HEK293 (cell line): ENCODE results near the gene TRAF2.

ENCODE experiments used
- CTCF ChIA-PET: fragments of 350-600 bp; formaldehyde crosslinking; extraction: SDS; loops from one replicate; lab custom pipeline; 2021; ENCODE audit warnings: antibody characterized with exemption; lab: Yijun Ruan, JAX
- POLR2A ChIA-PET: fragments of 300-600 bp; formaldehyde crosslinking; extraction: SDS; loops from one replicate; lab custom pipeline; 2020; ENCODE audit warnings: antibody characterized with exemption, inconsistent platforms; lab: Yijun Ruan, JAX
- H3K27ac ChIP-seq: fragments of 200-500 bp; sonication (Bioruptor generic); 2 replicates; pipeline ENCODE4 v1.5.1; 2014; ENCODE audit warnings: low read depth, low read length, control low read depth, inconsistent platforms; ENCODE audit errors: extremely low read depth
- H3K36me3 ChIP-seq, 2 experiments: fragments of 200-500 bp in 1 of 2; sonication (Bioruptor generic) in 1 of 2; 1 replicate in 1 of 2; 2 replicates in 1 of 2; pipeline ENCODE4 v1.5.1; 2014 to 2017; ENCODE audit warnings: inconsistent platforms in 2 of 2, low read length in 2 of 2; ENCODE audit not compliant: control insufficient read depth in 2 of 2, insufficient read depth in 1 of 2
- H3K4me1 ChIP-seq: fragments of 200-500 bp; sonication (Bioruptor generic); 2 replicates; pipeline ENCODE4 v1.5.1; 2014; ENCODE audit warnings: mild to moderate bottlenecking, low read length, inconsistent platforms; ENCODE audit not compliant: control insufficient read depth, insufficient read depth
- H3K4me3 ChIP-seq: 2 replicates; pipeline ENCODE4 v1.5.1; 2011; ENCODE audit warnings: low read depth, mild to moderate bottlenecking, control low read depth, low read length, moderate library complexity
- H3K9me3 ChIP-seq: fragments of 200-500 bp; sonication (Bioruptor generic); 2 replicates; pipeline ENCODE4 v1.5.1; 2014; ENCODE audit warnings: low read depth, low read length, inconsistent platforms; ENCODE audit not compliant: control insufficient read depth, insufficient read depth
- EGR2 ChIP-seq: fragments of 450-650 bp; formaldehyde crosslinking; IDR thresholded peaks from 2 replicates; pipeline ENCODE4 v1.5.1; 2016; ENCODE audit warnings: low read depth, missing biosample characterization, missing genetic modification characterization
- GLIS1 ChIP-seq: fragments of 450-650 bp; formaldehyde crosslinking; IDR thresholded peaks from 2 replicates; pipeline ENCODE4 v1.5.1; 2016; ENCODE audit warnings: missing biosample characterization, missing genetic modification characterization
- GLIS2 ChIP-seq: fragments of 450-650 bp; formaldehyde crosslinking; IDR thresholded peaks from 2 replicates; pipeline ENCODE4 v1.5.1; 2016; ENCODE audit warnings: missing biosample characterization, missing genetic modification characterization
- PATZ1 ChIP-seq: fragments of 450-650 bp; formaldehyde crosslinking; IDR thresholded peaks from 2 replicates; pipeline ENCODE4 v1.5.1; 2016; ENCODE audit warnings: missing biosample characterization, missing genetic modification characterization
- ZFHX2 ChIP-seq: fragments of 450-650 bp; formaldehyde crosslinking; conservative IDR thresholded peaks from 2 replicates; pipeline ENCODE4 v1.5.1; 2016; ENCODE audit warnings: missing biosample characterization, missing genetic modification characterization
- ZIC2 ChIP-seq: fragments of 450-650 bp; formaldehyde crosslinking; IDR thresholded peaks from 2 replicates; pipeline ENCODE4 v1.5.1; 2016; ENCODE audit warnings: missing biosample characterization, missing genetic modification characterization
- ZNF112 ChIP-seq: fragments of 450-650 bp; formaldehyde crosslinking; IDR thresholded peaks from 2 replicates; pipeline ENCODE4 v1.5.0; 2017; ENCODE audit warnings: missing biosample characterization, missing genetic modification characterization
- ZNF202 ChIP-seq: fragments of 450-650 bp; formaldehyde crosslinking; IDR thresholded peaks from 2 replicates; pipeline ENCODE4 v1.5.1; 2016; ENCODE audit warnings: missing biosample characterization, missing genetic modification characterization, borderline replicate concordance
- ZNF23 ChIP-seq: fragments of 450-650 bp; formaldehyde crosslinking; IDR thresholded peaks from 2 replicates; pipeline ENCODE4 v1.5.1; 2016; ENCODE audit warnings: missing biosample characterization, missing genetic modification characterization, borderline replicate concordance
- ZNF433 ChIP-seq: fragments of 450-650 bp; formaldehyde crosslinking; IDR thresholded peaks from 2 replicates; pipeline ENCODE4 v1.5.1; 2016; ENCODE audit warnings: missing biosample characterization, missing genetic modification characterization, low read depth
- ZNF555 ChIP-seq: fragments of 450-650 bp; formaldehyde crosslinking; conservative IDR thresholded peaks from 2 replicates; pipeline ENCODE4 v1.5.1; 2017; ENCODE audit warnings: missing biosample characterization, mild to moderate bottlenecking, missing genetic modification characterization, inconsistent platforms
- ZSCAN5A ChIP-seq: fragments of 450-650 bp; formaldehyde crosslinking; IDR thresholded peaks from 2 replicates; pipeline ENCODE4 v1.5.1; 2016; ENCODE audit warnings: missing biosample characterization, missing genetic modification characterization
- TF ChIP-seq, protein P1 (sequence below): fragments of 450-650 bp; formaldehyde crosslinking; IDR thresholded peaks from 2 replicates; pipeline ENCODE4 v1.5.1; 2016; ENCODE audit warnings: missing biosample characterization, missing genetic modification characterization
- TF ChIP-seq, protein P2 (sequence below): fragments of 450-650 bp; formaldehyde crosslinking; IDR thresholded peaks from 2 replicates; pipeline ENCODE4 v1.5.1; 2016; ENCODE audit warnings: missing biosample characterization, missing genetic modification characterization

The TRAF2 gene

DNA sequence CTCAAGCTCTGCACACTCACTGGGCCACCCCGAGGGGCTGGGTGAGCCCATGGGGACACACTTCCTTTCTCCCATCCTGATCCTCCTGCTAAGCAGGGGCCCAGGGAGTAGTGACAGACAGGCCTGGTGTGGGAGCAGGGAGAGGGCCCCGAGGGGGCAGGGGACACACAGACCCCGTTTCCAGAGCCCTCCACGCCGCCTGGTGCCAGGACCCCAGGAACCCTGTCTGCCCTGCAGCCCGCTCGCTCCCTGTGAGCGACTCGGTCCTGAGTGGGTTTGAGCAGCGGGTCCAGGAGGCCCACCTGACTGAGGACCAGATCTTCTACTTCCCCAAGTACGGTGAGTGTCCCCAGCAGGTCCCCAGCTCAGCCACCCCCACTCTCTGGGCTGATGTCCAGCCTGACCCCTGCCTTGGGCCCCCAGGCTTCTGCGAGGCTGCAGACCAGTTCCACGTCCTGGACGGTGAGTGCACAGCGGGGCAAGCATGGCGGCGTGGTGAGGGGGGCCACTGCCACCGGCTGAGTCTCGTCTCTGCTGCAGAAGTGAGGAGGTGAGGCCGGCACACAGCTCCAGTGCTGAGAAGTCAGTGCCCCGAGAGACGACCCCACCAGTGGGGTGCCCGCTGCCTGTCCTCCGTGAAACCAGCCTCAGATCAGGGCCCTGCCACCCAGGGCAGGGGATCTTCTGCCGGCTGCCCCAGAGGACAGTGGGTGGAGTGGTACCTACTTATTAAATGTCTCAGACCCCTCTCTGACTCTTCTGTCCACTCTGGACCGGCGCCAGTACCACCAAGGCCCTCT is 60.1 kb downstream of the TRAF2 start (continued):
- TF ChIP-seq ZSCAN5A (tag by site-specific recombination) (no peak), ZNF112 (tag by site-specific recombination) (no peak), PATZ1 (no peak), ZNF555 (tag by site-specific recombination) (no peak)

- ChIA-PET POLR2A (interaction anchor here (0.8 to 4.9 kb wide), 11 partner anchors 29 to 147 kb away, joined by 3 to 24 read pairs (median 4); partner anchors contain the start of genes MAN1B1, PAXX and PTGDS), CTCF (interaction anchor here (0.6 to 5.7 kb wide), 28 partner anchors 15 to 509 kb away, joined by 3 to 119 read pairs (median 6); partner anchors contain the start of genes CLIC3, NPDC1 and PAXX)
- TF ChIP-seq, protein P1, sequence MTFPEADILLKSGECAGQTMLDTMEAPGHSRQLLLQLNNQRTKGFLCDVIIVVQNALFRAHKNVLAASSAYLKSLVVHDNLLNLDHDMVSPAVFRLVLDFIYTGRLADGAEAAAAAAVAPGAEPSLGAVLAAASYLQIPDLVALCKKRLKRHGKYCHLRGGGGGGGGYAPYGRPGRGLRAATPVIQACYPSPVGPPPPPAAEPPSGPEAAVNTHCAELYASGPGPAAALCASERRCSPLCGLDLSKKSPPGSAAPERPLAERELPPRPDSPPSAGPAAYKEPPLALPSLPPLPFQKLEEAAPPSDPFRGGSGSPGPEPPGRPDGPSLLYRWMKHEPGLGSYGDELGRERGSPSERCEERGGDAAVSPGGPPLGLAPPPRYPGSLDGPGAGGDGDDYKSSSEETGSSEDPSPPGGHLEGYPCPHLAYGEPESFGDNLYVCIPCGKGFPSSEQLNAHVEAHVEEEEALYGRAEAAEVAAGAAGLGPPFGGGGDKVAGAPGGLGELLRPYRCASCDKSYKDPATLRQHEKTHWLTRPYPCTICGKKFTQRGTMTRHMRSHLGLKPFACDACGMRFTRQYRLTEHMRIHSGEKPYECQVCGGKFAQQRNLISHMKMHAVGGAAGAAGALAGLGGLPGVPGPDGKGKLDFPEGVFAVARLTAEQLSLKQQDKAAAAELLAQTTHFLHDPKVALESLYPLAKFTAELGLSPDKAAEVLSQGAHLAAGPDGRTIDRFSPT (tag by site-specific recombination), result 0 out of 2 replicates have a peak, but pooled peaks have one; percentile 60
- TF ChIP-seq ZFHX2 (peak; percentile 91), GLIS2 (tag by site-specific recombination) (peak; percentile 51; the same call in 1 of the 2 replicates), ZNF202 (tag by site-specific recombination) (no peak), ZNF23 (tag by site-specific recombination) (no peak), GLIS1 (peak; percentile 68), ZNF433 (no peak), ZIC2 (tag by site-specific recombination) (0 out of 2 replicates have a peak, but pooled peaks have one; percentile 9), EGR2 (peak; percentile 89)
- TF ChIP-seq, protein P2, sequence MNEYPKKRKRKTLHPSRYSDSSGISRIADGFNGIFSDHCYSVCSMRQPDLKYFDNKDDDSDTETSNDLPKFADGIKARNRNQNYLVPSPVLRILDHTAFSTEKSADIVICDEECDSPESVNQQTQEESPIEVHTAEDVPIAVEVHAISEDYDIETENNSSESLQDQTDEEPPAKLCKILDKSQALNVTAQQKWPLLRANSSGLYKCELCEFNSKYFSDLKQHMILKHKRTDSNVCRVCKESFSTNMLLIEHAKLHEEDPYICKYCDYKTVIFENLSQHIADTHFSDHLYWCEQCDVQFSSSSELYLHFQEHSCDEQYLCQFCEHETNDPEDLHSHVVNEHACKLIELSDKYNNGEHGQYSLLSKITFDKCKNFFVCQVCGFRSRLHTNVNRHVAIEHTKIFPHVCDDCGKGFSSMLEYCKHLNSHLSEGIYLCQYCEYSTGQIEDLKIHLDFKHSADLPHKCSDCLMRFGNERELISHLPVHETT (tag by site-specific recombination), result no peak
- H3K36me3 ChIP-seq, result peaks cover 0 to 11% of the 10 kb centered on the region in 2 experiments; a peak in 1 of 3 replicates
- no peaks in the 10 kb centered on the region; the same call in 1 of the 2 replicates for H3K4me1 ChIP-seq
- no peak overlapping the region for H3K27ac ChIP-seq
- no peaks in the 10 kb centered on the region for H3K9me3 ChIP-seq
- no peak overlapping the region for H3K4me3 ChIP-seq
Measured at GRCh38 chr9:136947028-136947891, 60.9 kb downstream of the TRAF2 start.
